Peyer's patch (tissue), 4 donors: ENCODE measurements around the gene ZBTB22. TPM values are rescaled to one million over a fixed set of nuclear protein-coding genes. Genes with fewer than 3 reads are reported as not detected.
"Not testable (repeated sequence)": the region's sequence is repeated elsewhere in the genome, so short reads cannot be mapped to it uniquely, and the experiment has no call there.

Experiments
- DNase-seq, 3 donors: peaks; one replicate each; pipeline ENCODE4 v3.0.0-alpha.2; 2017 to 2019
- H3K27ac ChIP-seq, 4 donors: fragments of 200-600 bp; sonication (generic); one replicate each; pipeline ENCODE4 v1.5.1; 2016 to 2019
- H3K27me3 ChIP-seq, 2 donors: fragments of 200-600 bp; sonication (generic); one replicate each; pipeline ENCODE4 v1.5.1; 2019
- H3K36me3 ChIP-seq, 3 donors: fragments of 200-600 bp; sonication (generic); one replicate each; pipeline ENCODE4 v1.5.1; 2016 to 2019
- H3K4me1 ChIP-seq, 4 donors: fragments of 200-600 bp; sonication (generic); one replicate each; pipeline ENCODE4 v1.5.1; 2016 to 2019
- H3K4me3 ChIP-seq, 4 donors: fragments of 200-600 bp; sonication (generic); 1 replicate in 3 of 4; 2 replicates in 1 of 4; pipeline ENCODE4 v1.5.1; 2016 to 2019; ENCODE audit warnings: mild to moderate bottlenecking in 1 of 4
- H3K9me3 ChIP-seq, 4 donors: fragments of 200-600 bp; sonication (generic); one replicate each; pipeline ENCODE4 v1.5.1; 2016 to 2019; ENCODE audit warnings: mild to moderate bottlenecking in 1 of 4
- CTCF ChIP-seq, 6 experiments: fragments of 450-650 bp in 4 of 6; fragments of 200-600 bp in 2 of 6; sonication (generic) in 1 of 6; IDR thresholded peaks; one replicate each; pipeline ENCODE4 v1.5.1; 2017 to 2019; ENCODE audit warnings: antibody characterized with exemption in 6 of 6, mild to moderate bottlenecking in 3 of 6, moderate library complexity in 1 of 6
- POLR2A ChIP-seq, 2 donors: fragments of 450-650 bp; IDR thresholded peaks; one replicate each; pipeline ENCODE4 v1.5.1; 2017; ENCODE audit warnings: antibody characterized with exemption in 2 of 2, mild to moderate bottlenecking in 2 of 2, moderate library complexity in 2 of 2
- total RNA-seq, 4 donors: library from RNA; depleted of rRNA; stranded (reverse); fragments of >200 nt; gene quantifications; one replicate each; pipeline ENCODE4 v1.1.0, GENCODE V29; 2016

The ZBTB22 gene
- total RNA-seq, 4 donors from 2014 or later: 11.6 to 27.6 (median 20.2) TPM

- H3K4me3 ChIP-seq: peak overlapping the region; percentile 66 to 86 (median 70)
- TF ChIP-seq POLR2A (IDR thresholded peaks at IDR 0.05) (no peak), CTCF (IDR thresholded peaks at IDR 0.05) (no peak)
- H3K27me3 ChIP-seq: no peaks in the 10 kb centered on the region
- H3K9me3 ChIP-seq: no peaks in the 10 kb centered on the region
- H3K27ac ChIP-seq: peak overlapping the region in 3 of 4 donors; percentile 60 to 80 (median 71)
- H3K4me1 ChIP-seq: peaks cover 5 to 20% (median 11%) of the 10 kb centered on the region in 4 donors
- DNase-seq: no peak
- H3K36me3 ChIP-seq: peaks cover 0 to 60% (median 0%) of the 10 kb centered on the region in 3 donors
These were observed 29.2 kb downstream of the ZBTB22 start for GRCh38 chr6:33288141-33288920.

- no peaks in the 10 kb centered on the region for H3K9me3 ChIP-seq
- H3K27me3 ChIP-seq: no peaks in the 10 kb centered on the region
- H3K4me1 ChIP-seq: peaks cover 5 to 20% (median 11%) of the 10 kb centered on the region in 4 donors
- no peak overlapping the region for H3K27ac ChIP-seq
- no peak overlapping the region for H3K4me3 ChIP-seq
- no peak for DNase-seq
- peaks cover 0 to 50% (median 0%) of the 10 kb centered on the region in 3 donors for H3K36me3 ChIP-seq
- TF ChIP-seq POLR2A (IDR thresholded peaks at IDR 0.05): no peak
- no peak for TF ChIP-seq CTCF (IDR thresholded peaks at IDR 0.05)
These were observed 30.3 kb downstream of the ZBTB22 start for GRCh38 chr6:33286946-33287914.

- H3K4me1 ChIP-seq: peaks cover 2 to 14% (median 9%) of the 10 kb centered on the region in 4 donors
- peaks cover 0 to 45% (median 0%) of the 10 kb centered on the region in 3 donors for H3K36me3 ChIP-seq
- H3K27ac ChIP-seq, DNase-seq, H3K27me3 ChIP-seq, H3K4me3 ChIP-seq, H3K9me3 ChIP-seq: not testable (repeated sequence)
These were observed 32.3 kb downstream of the ZBTB22 start for GRCh38 chr6:33285214-33285613.

GRCh38 chr6:33280539-33280938 lies 37.0 kb downstream of the ZBTB22 start:
- peaks cover 0 to 25% (median 10%) of the 10 kb centered on the region in 4 donors for H3K4me1 ChIP-seq
- no peak overlapping the region for H3K4me3 ChIP-seq
- H3K36me3 ChIP-seq: peaks cover 0 to 42% (median 0%) of the 10 kb centered on the region in 3 donors
- no peaks in the 10 kb centered on the region for H3K27me3 ChIP-seq
- no peak overlapping the region for H3K27ac ChIP-seq
- no peaks in the 10 kb centered on the region for H3K9me3 ChIP-seq
- no peak for TF ChIP-seq POLR2A (IDR thresholded peaks at IDR 0.05)
- DNase-seq: no peak

- no peak overlapping the region for H3K27ac ChIP-seq
These were observed 37.5 kb downstream of the ZBTB22 start for GRCh38 chr6:33279971-33280511.

More at GRCh38 chr6:33279971-33280511, 37.5 kb downstream of the ZBTB22 start:
- TF ChIP-seq POLR2A (IDR thresholded peaks at IDR 0.05): no peak
- peak in 5 of 6 experiments; percentile 14 to 47 (median 40) for TF ChIP-seq CTCF (IDR thresholded peaks at IDR 0.05)
- DNase-seq: no peak
- H3K27me3 ChIP-seq: no peaks in the 10 kb centered on the region
- no peaks in the 10 kb centered on the region for H3K9me3 ChIP-seq
- H3K4me1 ChIP-seq: peaks cover 0 to 30% (median 10%) of the 10 kb centered on the region in 4 donors
- H3K36me3 ChIP-seq: peaks cover 0 to 42% (median 0%) of the 10 kb centered on the region in 3 donors
- H3K4me3 ChIP-seq: no peak overlapping the region
